NCI-H2029 (cell line): ENCODE measurements around the gene DPM1.
"Not testable (repeated sequence)": the region's sequence is repeated elsewhere in the genome, so short reads cannot be mapped to it uniquely, and the experiment has no call there.

Experiments
- DNase-seq: peaks from one replicate; lab custom pipeline; 2025; lab: John Stamatoyannopoulos, UW

The DPM1 gene

GRCh38 chr20:50980071-50980681 is 21.8 kb upstream of the DPM1 start:
- DNase-seq, result no peak

- DNase-seq, result not testable (repeated sequence)
Measured at GRCh38 chr20:50978533-50978932, 20.2 kb upstream of the DPM1 start.

GRCh38 chr20:50977066-50978021 is 19.0 kb upstream of the DPM1 start:
- DNase-seq, result no peak

- no peak for DNase-seq
Measured at GRCh38 chr20:50975701-50976330, 17.5 kb upstream of the DPM1 start.

GRCh38 chr20:50969912-50970311 is 11.6 kb upstream of the DPM1 start:
- DNase-seq, result no peak

GRCh38 chr20:50969435-50969834 is 11.1 kb upstream of the DPM1 start:
- DNase-seq, result no peak

- no peak for DNase-seq
Measured at GRCh38 chr20:50968289-50968688, 10.0 kb upstream of the DPM1 start.

GRCh38 chr20:50967586-50967985 is 9.3 kb upstream of the DPM1 start:
- DNase-seq, result no peak

- no peak for DNase-seq
Measured at GRCh38 chr20:50959543-50960126, 1.3 kb upstream of the DPM1 start.

- DNase-seq, result peak; percentile 94
Measured at GRCh38 chr20:50958615-50959542, 547 bp upstream of the DPM1 start, which contains the start of gene MOCS3. TSS of gene MOCS3 (plus strand) at chr20:50958818. CDS start at chr20:50958843, 25 bp downstream.

GRCh38 chr20:50957276-50957675 is 1.1 kb downstream of the DPM1 start:
- no peak for DNase-seq

- DNase-seq, result no peak
Measured at GRCh38 chr20:50953821-50954220, 4.5 kb downstream of the DPM1 start.

- no peak for DNase-seq
Measured at GRCh38 chr20:50953196-50953595, 5.1 kb downstream of the DPM1 start.

GRCh38 chr20:50948132-50948785 is 10.1 kb downstream of the DPM1 start:
- DNase-seq, result no peak

GRCh38 chr20:50943069-50943468 is 15.3 kb downstream of the DPM1 start:
- no peak for DNase-seq

GRCh38 chr20:50933589-50933988 is 24.7 kb downstream of the DPM1 start:
- no peak for DNase-seq

- DNase-seq, result no peak
Measured at GRCh38 chr20:50932691-50933280, 25.5 kb downstream of the DPM1 start.

GRCh38 chr20:50932016-50932485 is 26.3 kb downstream of the DPM1 start:
- no peak for DNase-seq

- peak; percentile 90 for DNase-seq
Measured at GRCh38 chr20:50931306-50932015, 26.9 kb downstream of the DPM1 start, which contains the start of gene ADNP. TSS of gene ADNP (minus strand) at chr20:50931437. CDS start at chr20:50903996, 27,441 bp downstream.

- no peak for DNase-seq
Measured at GRCh38 chr20:50930976-50931305, 27.4 kb downstream of the DPM1 start.
